OCI-LY3 (cell line): ENCODE measurements around the gene PML.

Experiments used
- CTCF ChIP-seq: fragments of 200-600, 300-600 bp; sonication (generic); IDR thresholded peaks from 2 replicates; pipeline ENCODE4 v1.5.1; 2014; ENCODE audit warnings: antibody characterized with exemption, low read length, low read depth
- EZH2phosphoT487 ChIP-seq: fragments of 200-600 bp; shearing (Covaris generic); IDR thresholded peaks from 2 replicates; pipeline ENCODE4 v1.6.1; 2018; ENCODE audit warnings: antibody characterized with exemption, mixed run types, low read depth

GRCh38 chr15:73959801-73960200 lies 34.7 kb upstream of the PML start:
- TF ChIP-seq CTCF: no peak
- no peak for TF ChIP-seq EZH2phosphoT487
